NOMO-1 treated with dmso at 0.1 percent for 144 hours (cell line): Measurements from ENCODE around the gene RGPD6.
"Not testable (repeated sequence)": the region's sequence is repeated elsewhere in the genome, so short reads cannot be mapped to it uniquely, and the experiment has no call there.

ENCODE experiments used
- DNase-seq: peaks from one replicate; lab custom pipeline; 2025; ENCODE audit not compliant: unreplicated experiment; lab: John Stamatoyannopoulos, UW

Gene RGPD6

DNA sequence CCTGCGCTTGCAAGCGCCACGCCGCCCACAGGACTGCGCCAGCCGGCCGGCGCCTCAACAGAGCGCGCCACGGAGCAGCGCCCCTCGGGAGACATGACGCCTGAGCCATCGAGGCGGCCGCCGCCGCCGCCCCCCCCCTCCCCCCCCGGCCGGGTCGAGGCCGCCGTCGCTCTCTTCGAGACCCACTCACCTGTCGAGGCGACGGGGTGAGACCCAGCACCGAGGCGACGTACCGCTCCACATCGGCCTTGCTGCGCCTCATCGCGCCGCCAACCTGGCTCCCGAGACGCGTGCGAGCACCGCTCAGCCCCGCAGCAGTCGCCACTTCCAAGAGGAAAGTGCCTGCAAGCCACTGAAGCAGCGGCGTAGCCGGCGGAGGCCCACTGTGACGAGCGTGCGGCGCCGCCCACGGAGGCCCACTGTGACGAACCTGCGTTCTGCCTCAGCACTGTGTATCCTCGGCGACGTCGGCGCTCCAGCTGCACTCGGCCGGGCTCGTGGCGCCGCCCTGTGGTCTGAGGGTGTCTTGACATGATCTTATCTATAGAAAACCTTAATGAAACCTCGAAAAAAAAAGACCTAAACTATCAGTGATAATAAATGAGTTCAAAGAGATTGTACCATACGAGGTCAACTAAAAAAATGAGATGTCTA, at the start of gene RGPD6:
Gene RGPD6 (minus strand): TSS at position 460 of the 654 bp plus-strand sequence. CDS start 198 bp downstream, at position 262.
- DNase-seq: not testable (repeated sequence)

- not testable (repeated sequence) for DNase-seq
These were observed 42.4 kb upstream of the RGPD6 start for GRCh38 chr2:110619326-110619939.

GRCh38 chr2:110613927-110614326, 36.9 kb upstream of the RGPD6 start:
- DNase-seq: not testable (repeated sequence)

DNA sequence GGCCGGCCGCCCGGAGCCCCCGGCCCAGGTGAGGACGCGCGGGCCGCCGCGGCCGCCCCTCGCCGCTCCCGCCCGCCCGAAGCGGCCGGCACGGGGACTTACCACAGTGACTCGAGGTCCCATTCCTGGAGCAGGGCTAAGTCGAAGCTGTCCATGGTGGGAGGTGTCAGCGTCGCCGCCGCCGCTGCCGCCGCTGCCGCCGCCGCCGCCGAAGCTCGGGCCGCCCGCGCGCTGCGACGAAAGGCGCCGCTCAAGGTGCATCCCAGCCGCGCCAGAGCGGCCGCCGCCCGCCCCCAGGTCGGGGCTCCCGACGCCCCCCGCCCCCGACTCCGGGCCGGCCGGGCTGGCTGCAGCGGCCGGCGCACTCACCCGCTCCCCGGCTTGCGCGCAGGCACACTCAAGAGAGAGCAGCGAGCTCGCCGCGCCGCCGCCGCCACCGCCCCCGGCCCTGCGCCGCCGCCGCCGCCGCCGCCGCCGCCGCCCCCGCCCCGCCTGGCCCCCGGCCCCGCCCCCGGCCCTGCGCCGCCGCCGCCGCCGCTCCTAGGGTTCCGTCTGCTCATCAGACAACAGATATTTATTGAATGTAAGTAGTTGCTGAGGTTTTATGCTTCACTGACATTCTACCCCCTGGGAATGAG, 33.7 kb upstream of the RGPD6 start:
- DNase-seq: not testable (repeated sequence)

GRCh38 chr2:110609843-110610612, 33.0 kb upstream of the RGPD6 start:
- not testable (repeated sequence) for DNase-seq

DNA sequence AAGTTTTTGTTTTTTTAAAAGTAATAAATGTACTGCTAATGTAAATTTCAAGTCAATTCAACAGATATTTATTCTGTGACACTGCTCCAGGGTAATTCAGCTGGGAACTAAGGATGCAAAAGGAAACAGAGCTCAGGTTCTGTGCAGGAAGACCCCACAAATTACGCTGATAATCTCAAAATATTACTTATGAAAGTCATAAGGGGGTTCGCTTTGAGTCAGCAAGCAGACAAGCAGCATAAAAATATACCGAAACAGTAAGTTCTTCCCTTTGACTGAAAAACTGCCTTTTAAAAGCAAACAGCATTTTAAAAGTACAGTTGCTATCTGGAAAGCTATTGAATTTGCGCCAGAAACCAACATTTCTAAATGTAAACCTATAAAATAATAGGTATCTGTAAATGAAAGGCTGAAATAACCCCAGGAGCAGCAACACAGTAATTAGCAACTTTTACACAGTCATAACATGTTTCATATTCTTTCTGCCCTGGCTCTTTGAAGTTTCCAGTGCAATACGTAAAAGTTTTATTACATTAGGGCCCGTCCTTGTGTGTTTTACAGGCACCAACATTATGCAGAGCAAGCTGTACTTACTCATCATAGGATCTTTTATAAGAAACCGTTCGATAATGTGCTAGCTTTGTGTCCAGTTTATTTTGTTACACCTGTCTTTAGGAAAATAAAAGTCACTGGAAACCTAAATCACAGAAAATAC, 31.9 kb upstream of the RGPD6 start:
- DNase-seq: not testable (repeated sequence)

- DNase-seq: not testable (repeated sequence)
These were observed 28.0 kb upstream of the RGPD6 start for GRCh38 chr2:110605057-110605456.

DNA sequence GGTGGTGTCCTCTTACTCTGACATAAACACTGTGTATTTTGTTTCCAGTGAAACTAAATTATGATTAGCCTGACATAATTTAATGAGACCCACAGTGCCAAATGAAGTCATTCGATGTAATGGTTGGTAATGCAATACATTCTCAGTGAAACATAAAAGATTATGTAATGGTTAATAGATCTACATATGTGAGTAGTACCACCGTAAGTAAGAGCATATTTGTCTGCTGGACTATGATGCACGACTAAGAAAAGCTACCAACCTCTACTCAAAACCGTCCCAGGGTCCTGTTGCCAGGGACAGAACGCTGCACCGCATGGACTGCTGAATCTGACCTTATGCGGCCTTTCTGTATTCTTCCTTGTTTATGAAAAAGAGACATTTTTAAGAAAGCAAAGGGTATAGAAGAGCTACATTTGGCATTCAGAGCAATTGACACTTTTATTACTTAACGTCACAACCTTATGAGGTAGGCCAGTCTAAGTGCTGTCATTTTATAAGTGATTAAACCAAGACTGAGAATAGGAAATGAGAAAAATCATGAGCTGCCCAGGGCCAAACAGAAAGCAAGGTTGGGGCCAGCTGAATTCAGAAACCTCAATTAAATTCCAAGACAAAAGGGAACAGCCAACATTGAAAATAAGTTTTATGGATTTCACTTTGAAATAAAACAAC, 27.0 kb upstream of the RGPD6 start:
- DNase-seq: not testable (repeated sequence)

DNA sequence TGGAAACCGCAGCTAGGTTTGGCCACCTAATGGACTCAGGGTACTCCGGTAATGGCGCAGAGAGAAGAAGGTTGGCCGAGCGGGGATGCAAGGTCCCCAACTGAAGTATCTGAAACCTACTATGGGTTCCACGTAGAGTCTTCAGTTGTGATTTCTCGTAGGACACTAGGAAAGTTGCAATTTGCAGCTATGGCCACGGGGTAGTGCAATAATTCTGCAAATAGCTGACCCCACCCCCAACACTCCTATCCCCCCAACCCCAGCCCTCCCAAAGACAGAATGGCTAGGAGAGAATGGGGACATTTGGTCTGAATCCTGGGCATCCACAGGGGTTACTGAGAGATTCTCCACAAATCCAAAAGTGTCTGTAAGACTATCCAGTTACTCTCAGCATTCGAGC, 25.1 kb upstream of the RGPD6 start:
- not testable (repeated sequence) for DNase-seq

DNA sequence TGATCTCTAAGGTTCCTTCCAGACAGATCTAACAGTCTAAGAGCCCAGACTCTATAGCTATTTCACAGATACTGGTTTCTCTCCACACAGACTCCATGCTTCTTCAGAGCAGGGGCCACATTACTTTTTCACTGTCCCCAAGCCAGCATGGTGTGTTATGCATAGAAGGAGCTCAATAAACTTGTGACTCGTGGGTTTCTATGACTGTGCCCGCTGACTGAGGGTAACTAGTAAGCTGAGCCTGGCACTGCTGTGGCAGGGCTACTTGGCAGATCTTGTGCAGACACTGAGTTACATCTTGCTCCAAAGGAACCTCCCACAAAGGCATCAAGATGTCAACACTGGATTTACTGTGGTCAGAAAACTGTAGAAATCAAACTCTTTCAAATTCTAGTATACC, 15.0 kb upstream of the RGPD6 start:
- DNase-seq: not testable (repeated sequence)

DNA sequence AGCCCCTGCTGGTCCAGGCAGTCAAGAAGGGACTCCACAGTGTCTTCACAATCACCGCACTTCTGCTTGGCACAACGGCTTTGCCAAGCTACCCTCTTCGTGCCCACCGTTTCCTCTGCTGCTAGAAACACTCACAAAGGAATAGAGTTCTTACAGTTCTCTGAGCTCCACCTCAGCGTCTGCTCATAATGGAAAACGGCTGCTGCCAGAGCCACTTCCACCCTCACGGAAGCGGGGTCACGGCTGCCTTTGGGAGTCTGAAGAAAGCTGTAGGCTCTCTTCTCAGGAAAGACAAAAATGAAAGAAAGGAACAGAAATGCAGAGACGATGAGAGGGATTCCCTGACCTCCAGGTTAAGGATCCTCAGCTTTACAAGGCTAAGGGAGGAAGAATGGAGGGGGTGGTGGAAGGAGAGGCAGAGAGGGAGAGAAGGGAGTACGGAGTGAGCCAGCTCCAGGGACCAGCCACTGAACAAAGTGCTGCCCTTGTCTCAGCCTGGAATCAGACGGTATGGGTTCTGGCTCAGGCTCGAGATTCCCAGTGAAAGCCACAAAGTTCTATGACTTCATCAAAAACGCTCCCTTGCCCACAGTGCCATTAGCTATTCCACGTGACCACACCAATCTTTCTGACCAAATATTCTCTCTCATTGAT, 12.8 kb upstream of the RGPD6 start:
- not testable (repeated sequence) for DNase-seq

DNA sequence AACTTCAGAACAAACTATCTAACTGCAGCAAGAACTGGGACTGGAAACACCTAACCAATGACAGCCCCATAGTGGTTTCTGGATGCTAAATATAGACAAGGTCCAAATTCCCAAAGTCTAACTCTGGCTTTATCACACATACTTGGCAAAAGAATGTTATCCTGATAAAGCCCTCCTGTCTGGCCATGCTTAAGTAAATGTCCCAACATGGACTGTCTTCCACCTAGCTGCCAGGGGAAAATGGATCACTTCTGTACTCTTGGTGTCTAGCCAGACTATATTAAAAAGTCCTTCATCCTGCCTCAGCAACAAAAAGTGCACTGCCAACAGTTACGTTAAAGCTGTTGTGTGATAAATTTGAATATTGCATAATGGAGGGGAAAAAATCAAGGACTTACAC, 11.5 kb upstream of the RGPD6 start:
- not testable (repeated sequence) for DNase-seq

DNA sequence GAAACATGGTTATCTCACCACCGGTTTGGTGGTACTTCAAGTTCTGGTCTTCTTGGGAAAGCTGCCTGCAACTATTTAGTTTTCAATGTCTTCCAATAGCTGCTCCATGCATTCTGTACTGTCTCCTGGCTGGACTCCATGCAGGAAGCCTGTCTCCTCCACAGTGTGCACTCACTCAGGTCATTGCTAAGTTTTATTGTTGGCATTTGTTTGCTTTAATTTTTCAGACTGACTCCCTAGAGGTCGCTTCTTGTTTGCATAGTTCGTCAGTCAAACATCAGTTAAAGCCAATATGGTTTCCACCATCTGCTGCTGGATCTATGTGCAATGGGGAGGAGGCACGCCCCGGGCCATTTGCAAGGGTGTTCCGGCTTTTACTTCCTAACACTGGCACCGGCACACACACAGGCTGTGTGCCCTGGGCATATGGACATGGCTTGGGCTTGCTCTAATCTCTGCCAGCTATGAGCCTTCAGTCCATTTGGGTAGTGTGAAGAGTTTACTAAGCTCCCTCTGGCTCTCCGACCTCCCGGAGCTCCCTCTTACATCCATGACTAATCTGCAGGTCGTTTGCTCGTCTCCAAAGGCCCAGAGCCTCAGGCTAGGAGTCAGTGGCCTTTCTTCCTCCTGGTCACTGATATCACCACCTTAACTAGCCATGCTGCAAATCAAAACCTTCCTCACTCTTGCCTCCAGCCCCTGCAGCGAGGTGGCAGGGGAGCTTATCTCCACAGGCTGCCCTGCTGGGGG, 2.4 kb upstream of the RGPD6 start:
- not testable (repeated sequence) for DNase-seq

DNA sequence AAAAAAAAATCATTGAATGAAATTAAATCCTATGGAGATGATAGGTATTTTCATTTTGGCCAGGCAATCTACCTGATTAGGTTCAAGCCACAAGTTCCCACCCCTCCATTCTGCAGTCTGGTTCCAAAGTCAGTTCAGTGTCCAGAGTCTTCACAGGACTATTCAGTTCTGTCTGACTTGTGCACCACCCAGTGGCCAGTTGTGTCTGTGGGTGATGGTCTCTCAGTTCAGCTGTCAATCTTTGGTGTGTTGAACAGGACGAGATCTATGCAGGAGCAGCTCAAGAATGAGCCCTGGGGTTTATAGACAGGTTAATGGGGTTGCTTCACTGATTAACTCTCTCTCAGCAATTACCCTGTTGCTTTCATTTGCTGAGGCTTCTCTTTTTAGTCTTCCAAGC, 1.4 kb upstream of the RGPD6 start:
- not testable (repeated sequence) for DNase-seq

GRCh38 chr2:110499755-110500377, 77.2 kb downstream of the RGPD6 start:
- DNase-seq: not testable (repeated sequence)

- not testable (repeated sequence) for DNase-seq
These were observed 81.0 kb downstream of the RGPD6 start for GRCh38 chr2:110496027-110496426.

GRCh38 chr2:110494488-110494887, 82.5 kb downstream of the RGPD6 start:
- DNase-seq: not testable (repeated sequence)

DNA sequence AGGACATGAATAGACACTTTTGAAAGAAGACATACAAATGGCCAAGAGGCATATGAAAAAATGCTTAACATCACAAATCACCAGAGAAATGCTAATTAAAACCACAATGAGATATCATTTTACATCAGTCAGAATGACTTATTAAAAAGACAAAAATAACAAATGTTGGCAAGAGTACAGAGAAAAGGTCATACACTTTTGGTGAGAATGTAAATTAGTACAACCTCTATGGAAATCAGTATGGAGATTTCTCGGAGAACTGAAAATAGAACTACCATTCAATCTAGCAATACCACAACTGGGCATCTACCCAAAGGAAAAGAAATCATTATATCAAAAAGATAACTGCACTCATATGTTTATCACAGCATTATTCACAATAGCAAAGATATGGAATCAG, 88.0 kb downstream of the RGPD6 start:
- DNase-seq: not testable (repeated sequence)
